K562 treated with DMSO at 1 percent for 4 hours (cell line): ENCODE measurements around the gene LPXN. TPM values are rescaled to one million over a fixed set of nuclear protein-coding genes. Genes with fewer than 3 reads are reported as not detected.

ENCODE experiments used
- total RNA-seq: library from RNA; unstranded; fragments of 300-600 nt; gene quantifications from 2 replicates; pipeline ENCODE4 v1.2.3, GENCODE V29; 2022; ENCODE audit not compliant: insufficient read depth

LPXN gene
- 2.3 and 3.9 TPM in 2 replicates for total RNA-seq

GRCh38 chr11:58575377-58576020 is at the start of gene LPXN:
Gene LPXN (minus strand): TSS chr11:58575856. CDS start chr11:58575772, 84 bp downstream.

DNA sequence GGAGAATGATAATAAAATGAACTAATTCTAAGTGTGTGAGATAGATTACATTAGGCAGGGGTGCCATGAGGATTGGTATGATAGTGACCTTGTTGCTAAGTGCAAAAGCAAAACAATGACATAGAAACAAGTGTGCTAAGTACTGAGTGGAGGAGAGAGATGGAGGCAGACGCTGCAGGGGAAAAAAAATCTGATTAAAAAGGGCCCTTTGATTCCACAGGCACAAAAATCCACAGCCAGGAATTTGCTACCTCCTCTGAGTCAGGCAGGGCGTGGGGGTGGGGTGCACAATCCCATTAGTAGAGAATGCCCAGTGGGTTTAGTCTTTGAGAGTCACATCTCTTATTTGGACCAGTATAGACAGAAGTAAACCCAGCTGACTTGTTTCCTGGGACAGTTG is 46.7 kb upstream of the LPXN start, which contains the start of gene CNTF:
Gene CNTF, plus strand, starts transcription at position 322 of the 400 bp plus-strand sequence. CDS start 88 bp downstream, outside the sequence.

GRCh38 chr11:58578635-58579191 is 3.1 kb upstream of the LPXN start, which contains the start of gene ZFP91:
Gene ZFP91 (plus strand): TSS chr11:58579063. CDS start chr11:58579282, 219 bp downstream.

GRCh38 chr11:58508005-58508404 is 67.7 kb downstream of the LPXN start, which contains the start of gene OR5B21:
Gene OR5B21 (minus strand): TSS chr11:58508105. CDS start chr11:58508105, 0 bp downstream.

Other genes with a start within 250 kb of the LPXN start
- not detected in 2 replicates for gene OR5B17, start 216.8 kb downstream of the LPXN start, total RNA-seq
- not detected in 2 replicates for gene OR5B3, start 169.0 kb downstream of the LPXN start, total RNA-seq
- not detected in 2 replicates for gene OR5B2, start 147.7 kb downstream of the LPXN start, total RNA-seq
- gene OR5B12, start 133.6 kb downstream of the LPXN start, total RNA-seq = not detected in 2 replicates
- not detected in 2 replicates for gene OR5B21, start 67.8 kb downstream of the LPXN start, total RNA-seq
- gene ZFP91, start 3.2 kb upstream of the LPXN start, total RNA-seq = 21.1 and 25.1 TPM in 2 replicates
- gene CNTF, start 46.8 kb upstream of the LPXN start, total RNA-seq = 2.6 and 3.7 TPM in 2 replicates
- not detected in 2 replicates for gene GLYAT, start 156.1 kb upstream of the LPXN start, total RNA-seq